HUES48 (cell line): ENCODE measurements around the gene STYXL2.

Experiments used
- H3K27ac ChIP-seq: one replicate; pipeline ENCODE4 v1.7.0; 2013; ENCODE audit warnings: low read depth, low read length, inconsistent platforms
- H3K27me3 ChIP-seq: 2 replicates; pipeline ENCODE4 v1.6.1; 2013; ENCODE audit warnings: mild to moderate bottlenecking, low read length; ENCODE audit not compliant: control insufficient read depth, insufficient read depth
- H3K36me3 ChIP-seq: 2 replicates; pipeline ENCODE4 v1.6.1; 2013; ENCODE audit warnings: low read length; ENCODE audit not compliant: control insufficient read depth, insufficient read depth
- H3K4me1 ChIP-seq: 2 replicates; pipeline ENCODE4 v1.6.1; 2013; ENCODE audit warnings: mild to moderate bottlenecking, low read length; ENCODE audit not compliant: control insufficient read depth, insufficient read depth
- H3K4me3 ChIP-seq: 2 replicates; pipeline ENCODE4 v1.5.1; 2013; ENCODE audit warnings: mild to moderate bottlenecking, low read depth, low read length
- H3K9ac ChIP-seq: 2 replicates; pipeline ENCODE4 v1.6.1; 2013; ENCODE audit warnings: mild to moderate bottlenecking, low read depth, low read length, moderate library complexity
- H3K9me3 ChIP-seq: 2 replicates; pipeline ENCODE4 v1.6.1; 2013; ENCODE audit warnings: low read length; ENCODE audit not compliant: control insufficient read depth, insufficient read depth

STYXL2 gene

DNA sequence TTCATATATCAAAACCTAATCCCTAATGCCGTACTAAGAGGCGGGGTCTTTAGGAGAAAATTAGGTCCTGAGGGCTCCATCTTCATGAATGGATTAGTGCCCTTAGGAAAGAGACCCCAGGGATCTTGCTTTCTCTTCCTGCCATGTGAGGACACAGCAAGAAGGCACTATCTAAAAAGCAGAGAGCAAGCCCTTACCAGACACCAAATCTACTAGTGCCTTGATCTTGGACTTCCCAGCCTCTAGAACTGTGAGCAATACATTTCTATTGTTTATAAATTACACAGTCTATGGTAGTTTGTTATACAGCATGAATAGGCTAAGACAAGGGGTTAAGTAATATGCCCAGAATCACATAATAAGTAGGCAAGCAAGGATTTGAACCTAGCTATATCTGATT lies 42.9 kb downstream of the STYXL2 start:
- no peaks in the 10 kb centered on the region for H3K9me3 ChIP-seq
- peak overlapping the region; percentile 63 for H3K27ac ChIP-seq
- H3K9ac ChIP-seq = no peak overlapping the region

DNA sequence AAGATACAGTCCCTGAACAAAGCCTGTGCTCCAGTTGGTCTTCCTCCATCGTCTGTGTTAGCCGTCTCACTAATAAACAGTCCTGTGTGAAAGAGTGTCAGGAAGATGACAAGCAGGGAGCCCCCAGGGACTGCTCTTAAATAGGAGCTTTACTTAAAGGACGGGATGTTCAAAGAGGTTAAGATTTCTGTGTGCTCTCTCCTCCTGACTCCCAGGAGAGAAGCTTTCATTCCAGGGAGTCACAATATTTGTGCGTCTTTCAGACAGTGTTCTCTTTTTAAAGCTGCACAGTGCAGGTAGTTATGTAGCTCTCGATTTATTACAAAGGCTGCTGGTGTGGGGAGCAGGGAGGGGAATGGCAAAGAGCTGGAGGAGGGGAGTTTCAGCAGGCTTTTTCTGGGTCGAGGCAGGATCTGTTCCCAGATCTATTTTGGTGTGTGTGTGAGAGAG lies 43.5 kb downstream of the STYXL2 start:
- Histone ChIP-seq H3K9ac (no peak overlapping the region), H3K27me3 (no peaks in the 10 kb centered on the region), H3K9me3 (no peaks in the 10 kb centered on the region), H3K27ac (no peak overlapping the region), H3K4me1 (peaks cover 46% of the 10 kb centered on the region), H3K4me3 (no peak overlapping the region), H3K36me3 (no peaks in the 10 kb centered on the region)

More for the DNA sequence above, 42.9 kb downstream of the STYXL2 start:
- Histone ChIP-seq H3K36me3 (no peaks in the 10 kb centered on the region), H3K27me3 (no peaks in the 10 kb centered on the region), H3K4me1 (peaks cover 46% of the 10 kb centered on the region), H3K4me3 (no peak overlapping the region)

DNA sequence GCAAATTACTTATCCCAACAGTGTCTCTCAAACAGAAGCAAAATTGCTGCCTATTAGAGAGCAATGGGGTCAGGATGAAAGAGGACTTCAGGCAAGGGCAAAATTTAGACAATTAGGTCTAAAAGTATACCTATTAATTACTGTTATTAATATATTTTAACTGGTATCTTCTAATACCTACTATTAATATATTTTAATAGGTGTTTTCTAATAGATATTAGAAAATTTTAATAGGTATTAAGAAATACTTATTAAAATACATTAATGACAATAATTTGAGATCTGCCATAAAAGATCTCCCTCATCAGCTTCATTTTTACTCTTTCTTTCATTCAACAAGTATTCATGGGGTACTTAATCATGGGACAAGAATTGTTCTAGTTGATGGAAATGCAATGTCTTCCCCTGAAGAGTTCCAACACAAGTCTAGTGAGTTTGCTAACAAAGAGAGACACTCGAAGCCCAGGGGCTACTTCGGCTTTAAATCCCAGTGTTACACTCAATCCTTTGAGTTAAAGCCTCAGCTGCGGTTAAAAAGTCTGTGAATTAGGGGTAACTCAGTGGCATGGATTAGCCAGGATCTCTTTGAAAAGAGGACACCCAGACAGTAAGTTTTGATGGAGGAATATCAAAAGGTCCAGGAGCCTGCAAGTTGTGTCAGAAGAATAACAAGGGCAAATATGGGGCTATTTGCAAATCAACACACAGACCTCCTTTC lies 44.1 kb downstream of the STYXL2 start:
- no peaks in the 10 kb centered on the region for H3K36me3 ChIP-seq
- H3K4me1 ChIP-seq = peaks cover 46% of the 10 kb centered on the region
- H3K9me3 ChIP-seq = no peaks in the 10 kb centered on the region
- H3K27ac ChIP-seq = peak overlapping the region; percentile 17
- no peak overlapping the region for H3K4me3 ChIP-seq
- H3K9ac ChIP-seq = no peak overlapping the region
- no peaks in the 10 kb centered on the region for H3K27me3 ChIP-seq

DNA sequence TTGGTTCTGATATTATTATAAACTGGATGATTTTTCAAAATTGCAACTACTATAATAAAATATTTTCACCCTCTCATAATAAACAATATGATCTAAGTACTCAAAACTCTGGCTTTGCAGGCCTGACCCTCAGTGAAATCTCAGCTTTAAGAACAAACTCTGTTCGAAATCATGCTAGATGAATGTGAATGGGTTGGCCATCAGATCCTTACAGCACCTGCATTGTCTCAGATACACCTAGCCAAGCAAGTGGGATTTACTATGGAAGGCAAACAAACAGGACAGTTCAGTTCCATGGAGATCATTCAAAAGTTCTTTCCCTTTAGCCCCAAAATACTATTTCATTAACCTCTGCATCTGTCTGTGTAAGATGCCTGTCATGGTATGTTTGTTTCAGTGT lies 44.8 kb downstream of the STYXL2 start:
- H3K27ac ChIP-seq = no peak overlapping the region
- no peaks in the 10 kb centered on the region for H3K9me3 ChIP-seq
- H3K27me3 ChIP-seq = no peaks in the 10 kb centered on the region
- H3K36me3 ChIP-seq = no peaks in the 10 kb centered on the region
- no peak overlapping the region for H3K9ac ChIP-seq
- peaks cover 46% of the 10 kb centered on the region for H3K4me1 ChIP-seq
- no peak overlapping the region for H3K4me3 ChIP-seq

DNA sequence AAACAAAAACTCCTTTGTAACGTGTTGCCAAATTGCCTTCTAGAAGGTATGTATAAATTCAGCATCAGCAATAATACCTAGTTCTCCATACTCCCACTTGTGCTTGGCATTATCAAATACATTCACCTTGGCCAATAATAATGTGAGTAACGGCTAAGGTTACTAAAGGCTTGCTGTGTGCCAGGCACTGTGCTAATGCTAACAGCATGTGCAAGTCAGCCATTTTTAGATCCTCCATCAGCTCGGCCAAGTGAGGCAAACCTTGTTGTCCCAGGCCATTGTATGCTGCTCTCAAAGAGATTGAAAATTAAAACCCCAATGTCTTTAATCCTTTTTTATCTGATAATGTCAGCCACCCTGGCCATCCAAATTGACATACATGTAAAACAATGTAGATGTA lies 48.1 kb downstream of the STYXL2 start:
- no peak overlapping the region for H3K27ac ChIP-seq
- H3K36me3 ChIP-seq = no peaks in the 10 kb centered on the region
- no peaks in the 10 kb centered on the region for H3K27me3 ChIP-seq
- H3K4me3 ChIP-seq = no peak overlapping the region
- no peak overlapping the region for H3K9ac ChIP-seq
- H3K4me1 ChIP-seq = peaks cover 29% of the 10 kb centered on the region
- H3K9me3 ChIP-seq = no peaks in the 10 kb centered on the region
